Activated CD8-positive, alpha-beta memory T cell treated with anti-CD3 and anti-CD28 coated beads for 24 hours (primary cell): Measurements from ENCODE around the gene BMP8A.
"Not testable (repeated sequence)": the region's sequence is repeated elsewhere in the genome, so short reads cannot be mapped to it uniquely, and the experiment has no call there.

ENCODE experiments used
- DNase-seq: peaks from one replicate; pipeline ENCODE4 v3.0.0-alpha.2; 2020

Gene BMP8A

GRCh38 chr1:39484564-39484963, 6.9 kb upstream of the BMP8A start:
- DNase-seq, result no peak

DNA sequence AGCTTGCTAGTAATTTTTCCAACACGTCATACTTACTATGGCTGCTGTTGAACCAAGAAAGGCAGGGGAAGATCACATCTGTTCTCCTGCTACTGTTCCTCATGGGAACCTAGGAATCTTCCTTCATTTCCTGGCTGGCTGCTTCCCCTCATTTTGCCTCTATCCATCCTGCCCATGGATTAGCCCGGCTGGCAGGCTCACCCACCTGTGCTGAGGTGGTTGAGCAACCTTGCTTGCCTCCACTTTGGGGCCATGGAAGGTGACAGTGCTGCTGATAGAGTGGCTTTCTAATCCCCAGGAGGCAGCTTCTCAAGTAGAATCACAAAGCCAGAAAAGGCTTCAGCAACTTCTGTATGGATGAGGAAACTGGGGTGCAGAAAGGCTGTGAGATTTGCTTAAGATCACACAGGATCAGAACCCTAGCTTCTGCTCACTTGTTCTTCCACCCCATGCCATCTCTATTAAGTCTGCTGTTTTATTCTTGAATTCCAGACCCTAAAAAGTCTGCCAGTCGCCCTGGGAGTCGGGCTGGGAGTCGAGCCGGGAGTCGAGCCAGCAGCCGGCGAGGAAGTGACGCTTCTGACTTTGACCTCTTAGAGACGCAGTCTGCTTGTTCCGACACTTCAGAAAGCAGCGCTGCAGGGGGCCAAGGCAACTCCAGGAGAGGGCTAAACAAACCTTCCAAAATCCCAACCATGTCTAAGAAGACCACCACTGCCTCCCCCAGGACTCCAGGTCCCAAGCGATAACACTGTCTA, 6.2 kb upstream of the BMP8A start:
- DNase-seq, result no peak

GRCh38 chr1:39488012-39488545, 3.4 kb upstream of the BMP8A start:
- DNase-seq, result no peak

- no peak for DNase-seq
These were observed 2.5 kb upstream of the BMP8A start for GRCh38 chr1:39488793-39489566.

DNA sequence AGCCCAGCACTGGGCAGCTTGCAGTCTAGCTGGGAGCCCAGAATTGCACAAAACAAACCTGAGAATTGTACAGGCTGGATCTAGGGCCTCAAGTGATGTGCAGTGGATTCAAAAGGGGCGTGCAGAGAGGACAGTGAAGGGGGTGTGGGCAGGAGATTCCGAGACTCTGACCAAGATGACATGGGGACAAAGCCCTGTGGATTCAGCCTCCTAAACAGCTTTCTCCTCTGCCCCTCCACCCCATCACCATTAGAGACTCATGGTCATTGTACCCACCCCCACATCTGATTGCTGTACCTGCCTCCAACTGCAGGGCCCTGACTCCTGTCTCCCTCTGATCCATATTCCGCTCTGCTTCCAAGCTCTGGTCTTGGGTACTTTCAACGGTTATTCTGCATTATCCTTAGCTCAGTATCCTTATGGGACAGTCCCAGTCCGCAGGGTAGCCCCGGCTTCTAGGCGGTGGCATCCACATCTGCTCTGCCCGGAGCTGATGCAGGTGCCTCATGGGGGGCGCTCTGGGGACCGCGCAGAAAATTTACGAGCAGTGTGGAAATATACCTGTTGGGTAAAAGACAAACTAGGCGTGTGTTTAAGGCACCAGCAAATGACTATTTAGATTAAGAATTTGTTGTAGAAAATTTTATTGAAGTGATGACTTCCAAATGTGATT, 1.7 kb upstream of the BMP8A start:
- DNase-seq, result no peak

DNA sequence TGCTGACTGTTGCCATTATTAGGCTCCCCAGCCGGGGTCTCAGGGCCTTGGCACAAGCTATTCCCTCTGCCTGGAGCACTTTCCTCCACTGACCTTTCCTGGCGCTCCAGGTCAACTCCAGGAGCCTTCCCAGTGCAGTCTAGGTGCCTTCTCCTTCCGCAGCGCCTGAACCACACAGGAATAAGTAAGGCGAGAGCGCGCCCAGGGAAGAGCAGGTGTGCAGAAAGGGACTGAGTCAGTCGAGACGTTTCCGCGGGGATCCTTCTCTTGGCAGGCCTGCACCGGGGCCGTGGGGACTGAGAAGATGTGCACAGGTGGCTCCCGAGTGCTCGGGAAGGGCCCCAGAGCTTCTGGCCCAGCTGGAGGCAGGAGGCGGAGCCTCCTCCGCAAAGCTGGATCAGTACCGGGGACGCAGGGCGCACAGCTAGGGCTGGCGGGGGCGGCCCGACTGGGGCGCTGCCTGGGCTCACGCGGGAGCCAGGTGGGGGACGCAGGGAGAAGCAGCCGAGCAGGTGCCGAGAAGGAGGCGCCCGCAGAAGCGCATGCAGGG, 765 bp upstream of the BMP8A start:
- peak; percentile 74 for DNase-seq

DNA sequence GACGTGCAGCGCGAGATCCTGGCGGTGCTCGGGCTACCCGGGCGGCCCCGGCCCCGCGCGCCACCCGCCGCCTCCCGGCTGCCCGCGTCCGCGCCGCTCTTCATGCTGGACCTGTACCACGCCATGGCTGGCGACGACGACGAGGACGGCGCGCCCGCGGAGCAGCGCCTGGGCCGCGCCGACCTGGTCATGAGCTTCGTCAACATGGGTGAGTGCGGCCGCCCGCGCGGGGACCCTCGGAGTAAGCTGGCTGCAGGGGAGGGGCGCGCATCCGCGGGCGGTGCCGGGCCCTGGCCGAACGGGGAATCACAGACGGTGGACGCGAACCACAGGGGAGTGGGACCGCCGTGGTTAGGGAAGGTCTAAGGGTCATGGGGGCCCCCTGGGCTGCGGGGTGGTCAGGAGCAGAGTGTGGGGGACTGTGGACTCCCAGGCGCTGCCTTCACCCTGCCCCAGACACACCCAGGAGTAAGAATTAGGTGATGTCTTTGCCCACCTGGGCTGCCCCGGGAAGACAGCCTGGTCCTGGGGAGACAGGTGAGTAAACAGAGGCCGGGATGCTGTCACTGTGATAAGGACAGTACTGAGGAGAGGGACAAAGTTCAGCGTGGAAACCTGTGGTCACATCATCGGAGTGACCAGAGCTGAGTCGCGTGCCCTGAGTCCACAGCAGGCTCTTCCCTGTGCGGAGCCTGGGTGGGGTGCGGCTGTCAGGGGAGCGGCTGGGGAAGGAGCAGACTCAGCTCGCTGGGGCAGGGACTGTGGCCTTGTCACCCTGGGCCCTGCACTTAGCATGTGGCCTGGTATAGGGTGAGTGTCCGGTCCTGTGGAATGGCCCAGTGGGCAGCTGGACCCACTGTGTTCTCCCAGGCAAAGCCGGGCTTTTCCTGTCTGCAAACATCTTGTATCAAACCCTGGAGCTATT, 944 bp downstream of the BMP8A start:
- not testable (repeated sequence) for DNase-seq

DNA sequence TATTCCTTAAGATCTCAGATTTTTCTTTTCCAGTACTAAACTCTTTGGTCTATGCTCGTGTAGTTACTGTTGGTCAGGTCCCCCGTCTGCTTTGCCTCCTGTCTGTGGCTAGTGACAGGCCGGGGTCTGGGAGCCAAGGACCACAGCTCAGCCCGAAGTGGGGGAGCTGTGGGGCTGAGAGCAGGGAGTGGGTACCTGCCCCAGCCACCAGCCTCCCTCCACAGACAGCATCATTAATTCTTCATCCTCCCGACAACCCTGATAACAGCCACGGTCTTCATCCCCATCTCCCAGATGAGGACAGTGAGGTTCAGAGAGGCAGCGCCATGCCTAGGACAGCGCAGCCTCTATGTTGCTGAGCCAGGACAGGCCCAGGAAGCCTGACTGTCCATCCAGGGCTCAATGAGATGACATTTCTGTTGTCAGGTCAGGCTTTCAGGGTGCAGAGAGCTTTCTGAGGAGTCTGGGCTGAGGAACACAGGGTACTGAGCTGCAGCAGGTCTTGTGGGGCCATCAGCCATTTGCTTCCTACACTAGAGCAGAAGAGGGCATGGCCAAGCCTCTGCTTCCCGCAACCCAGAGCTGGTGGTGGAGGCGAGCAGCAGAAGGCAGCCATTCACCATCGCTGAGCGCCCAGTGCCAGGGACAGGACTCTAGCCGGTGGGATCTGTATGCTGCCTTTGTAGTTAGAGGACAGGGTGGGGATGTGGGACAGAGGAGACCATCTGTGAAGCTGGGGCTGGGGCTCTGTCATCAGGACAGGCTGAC, 1.8 kb downstream of the BMP8A start:
- not testable (repeated sequence) for DNase-seq

DNA sequence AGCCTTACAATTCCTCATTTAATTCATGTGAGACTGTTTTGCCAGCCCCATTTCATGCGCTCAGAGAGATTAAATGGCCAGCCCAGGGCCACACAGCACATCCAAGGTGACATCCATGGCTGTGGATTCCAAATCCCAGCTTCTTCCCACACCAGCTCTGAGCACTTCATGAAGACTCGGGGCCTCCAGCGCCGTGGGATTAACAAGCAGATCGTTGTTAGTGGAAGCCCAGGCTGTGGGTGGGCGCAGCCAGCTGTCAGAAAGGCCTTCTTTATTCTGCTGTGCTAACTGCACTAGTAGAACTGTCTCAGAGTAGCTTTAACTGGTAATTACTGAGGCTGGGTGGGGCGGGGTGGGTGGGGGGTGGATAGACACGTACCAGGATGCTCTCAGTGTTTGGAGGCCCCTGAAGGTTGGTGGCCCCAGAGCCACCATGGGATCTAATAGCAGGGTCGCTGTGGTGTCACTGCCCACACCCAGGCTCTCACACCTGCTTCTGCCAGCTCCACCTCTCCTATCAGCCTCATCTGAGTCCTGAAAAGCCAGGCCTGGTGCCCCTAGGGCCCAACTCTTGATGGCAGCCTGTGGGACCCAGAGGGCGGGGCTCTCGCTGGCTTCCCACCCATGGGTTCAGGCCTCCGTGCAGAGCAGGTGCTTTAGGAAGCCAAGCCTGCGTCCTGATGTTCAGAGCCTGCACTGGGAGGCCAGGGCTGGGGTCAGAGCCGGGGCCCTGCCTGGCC, 3.4 kb downstream of the BMP8A start:
- no peak for DNase-seq

DNA sequence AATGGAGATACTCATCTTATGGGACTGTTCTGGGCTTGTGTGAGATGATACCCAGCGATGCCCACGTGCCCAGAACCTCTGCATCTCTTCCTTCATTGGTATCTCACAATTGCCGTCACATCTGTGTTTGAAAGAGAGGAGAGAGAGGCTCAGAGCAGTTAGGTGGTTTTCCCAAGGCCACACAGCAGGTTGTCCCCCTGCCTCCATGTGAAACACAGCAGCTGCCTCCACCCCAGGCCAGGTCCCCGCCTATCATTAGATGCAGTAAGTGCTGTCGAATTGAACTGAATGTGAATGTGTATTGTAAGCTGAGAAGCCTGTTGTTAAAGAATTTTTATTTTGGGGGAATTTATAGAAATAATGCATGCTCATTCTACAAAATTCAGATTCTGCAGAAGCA, 5.1 kb downstream of the BMP8A start:
- DNase-seq, result not testable (repeated sequence)

GRCh38 chr1:39497585-39497984, 6.1 kb downstream of the BMP8A start:
- no peak for DNase-seq

- not testable (repeated sequence) for DNase-seq
These were observed 6.8 kb downstream of the BMP8A start for GRCh38 chr1:39498096-39498710.

DNA sequence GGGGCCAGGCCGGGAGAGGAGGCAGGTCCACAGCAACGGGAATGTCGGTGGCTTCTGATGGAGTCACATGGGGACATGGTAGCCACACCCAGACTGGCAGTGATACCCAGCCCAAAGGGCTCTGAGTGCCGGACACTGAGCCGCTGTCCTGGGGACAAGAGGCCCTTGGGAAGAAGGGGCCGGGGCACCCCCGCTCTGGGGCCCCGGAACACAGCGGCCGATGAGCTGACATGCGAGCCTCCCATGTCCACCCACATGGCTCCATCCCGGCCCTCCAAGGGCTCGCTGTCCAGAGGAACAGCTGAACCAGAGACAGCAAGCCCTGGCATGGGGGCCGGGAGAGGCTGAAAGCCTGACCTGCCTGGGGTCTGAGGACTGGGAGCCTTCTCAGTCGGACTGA, 7.4 kb downstream of the BMP8A start:
- not testable (repeated sequence) for DNase-seq

DNA sequence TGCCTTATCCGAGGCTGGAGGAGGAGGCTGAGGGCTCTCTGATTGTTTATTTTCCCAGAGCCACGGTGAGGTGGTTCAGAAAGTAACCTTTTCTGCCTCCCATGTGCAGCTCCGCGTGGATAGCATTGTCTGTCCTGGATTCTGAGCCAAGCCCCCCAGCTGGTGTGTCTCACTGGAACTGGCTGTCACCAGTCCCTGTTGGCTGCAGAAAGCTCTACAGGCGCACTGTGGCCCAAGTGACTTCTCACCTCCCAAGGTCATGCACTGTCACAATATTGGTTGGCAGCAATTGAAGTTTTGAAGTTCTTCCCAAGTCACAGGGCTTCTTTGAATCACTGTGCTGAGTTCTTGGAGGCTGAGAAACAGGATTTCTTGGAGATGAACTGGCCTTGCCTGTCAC, 8.2 kb downstream of the BMP8A start:
- DNase-seq, result no peak

- no peak for DNase-seq
These were observed 9.5 kb downstream of the BMP8A start for GRCh38 chr1:39500862-39501389.

DNA sequence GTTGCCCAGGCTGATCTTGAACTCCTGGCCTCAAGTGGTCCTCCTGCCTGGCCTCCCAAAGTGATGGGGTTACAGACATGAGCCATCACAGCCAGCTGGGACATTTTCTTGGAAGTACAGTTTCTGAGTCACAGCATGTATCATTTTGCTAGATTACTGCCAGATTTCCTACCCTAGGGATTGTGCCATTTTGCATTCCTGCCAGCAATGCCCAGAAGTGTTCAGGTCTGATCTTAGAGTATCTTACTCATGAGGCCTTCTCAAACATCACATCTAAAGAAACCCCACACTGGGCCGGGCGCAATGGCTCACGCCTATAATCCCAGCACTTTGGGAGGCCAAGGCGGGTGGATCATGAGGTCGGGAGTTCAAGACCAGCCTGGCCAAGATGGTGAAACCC, 10.2 kb downstream of the BMP8A start:
- DNase-seq, result no peak

DNA sequence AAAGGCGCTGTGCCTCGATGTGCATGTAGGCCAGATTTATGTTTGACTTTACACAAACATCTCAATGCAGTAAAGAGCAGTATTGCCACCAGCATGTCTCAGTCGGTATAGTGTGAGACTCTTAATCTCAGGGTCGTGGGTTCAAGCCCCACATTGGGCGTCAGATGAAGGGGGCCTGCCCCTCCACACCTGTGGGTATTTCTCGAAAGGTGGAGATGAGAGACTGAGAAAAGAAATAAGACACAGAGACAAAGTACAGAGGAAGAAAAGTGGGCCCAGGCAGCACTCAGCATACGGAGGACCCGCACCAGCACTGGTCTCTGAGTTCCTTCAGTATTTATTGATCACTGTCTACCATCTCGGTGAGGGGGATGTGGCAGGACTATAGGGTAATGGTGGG, 13.0 kb downstream of the BMP8A start:
- not testable (repeated sequence) for DNase-seq

- DNase-seq, result no peak
These were observed 13.9 kb downstream of the BMP8A start for GRCh38 chr1:39505289-39505688.

DNA sequence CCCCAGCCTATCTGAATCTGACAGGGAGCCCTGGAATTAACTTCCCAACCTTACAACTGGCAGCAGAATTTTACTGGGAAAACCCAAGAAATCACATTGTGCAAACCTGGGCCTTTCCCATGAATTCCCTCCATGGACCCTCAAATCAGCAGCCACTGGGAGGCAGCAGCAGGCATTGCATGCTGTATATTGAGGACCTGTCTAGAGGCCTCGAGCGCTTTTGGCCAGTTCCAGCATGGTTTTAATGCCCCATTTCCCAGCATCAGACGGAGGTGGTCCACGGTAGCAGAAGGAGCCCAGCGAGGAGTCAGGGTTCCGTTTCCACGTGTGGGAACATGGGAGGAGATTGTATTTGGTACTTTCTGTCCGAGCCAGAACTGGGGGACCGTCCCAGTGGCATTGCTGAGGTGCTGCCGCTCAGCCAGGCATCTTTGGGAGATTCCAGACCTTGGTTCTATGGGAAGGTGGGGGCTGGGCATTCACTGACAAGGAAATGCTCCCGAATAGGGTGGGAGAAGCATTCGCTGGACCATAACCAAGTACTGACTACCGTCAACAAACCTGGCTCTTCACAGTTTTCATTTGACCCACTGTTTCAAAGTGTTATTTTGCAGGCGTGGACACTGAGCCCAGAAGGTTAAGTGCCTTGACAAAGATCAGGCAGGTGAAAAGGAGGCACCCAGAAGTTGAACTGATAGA, 15.9 kb downstream of the BMP8A start:
- DNase-seq, result no peak
